Gastrocnemius medialis (tissue), 4 donors: ENCODE data around the gene PROSER2. TPM values are rescaled to one million over a fixed set of nuclear protein-coding genes. Genes with fewer than 3 reads are reported as not detected.
"Not testable (repeated sequence)": the region's sequence is repeated elsewhere in the genome, so short reads cannot be mapped to it uniquely, and the experiment has no call there.

Source experiments
- ATAC-seq, 2 donors: fragments of 150-250 bp; one replicate each; pipeline ENCODE4 v1.9.1; 2016
- DNase-seq, 2 donors: peaks; one replicate each; pipeline ENCODE4 v3.0.0-alpha.2; 2019
- H3K27ac ChIP-seq, 4 donors: fragments of 200-600 bp; sonication (generic); 1 replicate in 1 of 4; 2 replicates in 3 of 4; pipeline ENCODE4 v1.5.1; 2016 to 2018; ENCODE audit warnings: mild to moderate bottlenecking in 2 of 4, moderate library complexity in 1 of 4
- H3K27me3 ChIP-seq, 3 donors: fragments of 200-600 bp; sonication (generic) in 2 of 3; 1 replicate in 1 of 3; 2 replicates in 2 of 3; pipeline versions ENCODE4 v1.5.1 to v1.6.0; 2016 to 2019; ENCODE audit warnings: mild to moderate bottlenecking in 1 of 3, moderate library complexity in 1 of 3
- H3K36me3 ChIP-seq, 2 donors: fragments of 200-600 bp; sonication (generic) in 1 of 2; one replicate each; pipeline ENCODE4 v1.5.1; 2017 to 2018
- H3K4me1 ChIP-seq, 2 donors: fragments of 200-600 bp; sonication (generic) in 1 of 2; one replicate each; pipeline ENCODE4 v1.5.1; 2016 to 2017; ENCODE audit warnings: mild to moderate bottlenecking in 2 of 2
- H3K4me3 ChIP-seq, 4 donors: fragments of 200-600 bp; sonication (generic) in 3 of 4; 1 replicate in 1 of 4; 2 replicates in 3 of 4; pipeline ENCODE4 v1.5.1; 2016 to 2019; ENCODE audit warnings: mild to moderate bottlenecking in 2 of 4
- H3K9me3 ChIP-seq, 3 donors: fragments of 200-600 bp; sonication (generic) in 2 of 3; 1 replicate in 1 of 3; 2 replicates in 2 of 3; pipeline ENCODE4 v1.5.1; 2016 to 2019
- CTCF ChIP-seq, 5 experiments: fragments of 450-650 bp in 3 of 5; fragments of 200-600 bp in 2 of 5; sonication (generic) in 2 of 5; IDR thresholded peaks in 4 of 5; conservative IDR thresholded peaks in 1 of 5; 1 replicate in 4 of 5; 2 replicates in 1 of 5; pipeline ENCODE4 v1.5.1; 2016 to 2019; ENCODE audit warnings: antibody characterized with exemption in 5 of 5, mild to moderate bottlenecking in 3 of 5, moderate library complexity in 3 of 5
- POLR2A ChIP-seq, 2 donors: fragments of 450-650 bp; IDR thresholded peaks; one replicate each; pipeline ENCODE4 v1.6.1; 2017; ENCODE audit warnings: antibody characterized with exemption in 2 of 2, mild to moderate bottlenecking in 2 of 2, moderate library complexity in 2 of 2
- in situ Hi-C, 4 donors: fragments of 200-750 bp; cut with MboI; loops; one replicate each; pipeline versions ENCODE4 v1.15.0 to v1.8.0; 2017; ENCODE audit warnings: low sequenced_read_pairs in 4 of 4
- intact Hi-C: fragments of 100-400 bp; cut with DNase I; formaldehyde crosslinking; loops from one replicate; pipeline ENCODE4 v1.15.1; 2023; ENCODE audit warnings: low total_unique reads
- total RNA-seq, 4 donors: library from RNA; depleted of rRNA; stranded (reverse); fragments of >200 nt; gene quantifications; one replicate each; pipeline versions ENCODE4 v1.1.0 to v1.2.3, GENCODE V29; 2016

Gene PROSER2
- total RNA-seq, 4 donors from 2014 or later, result 0.88 to 3.4 (median 1.4) TPM

DNA sequence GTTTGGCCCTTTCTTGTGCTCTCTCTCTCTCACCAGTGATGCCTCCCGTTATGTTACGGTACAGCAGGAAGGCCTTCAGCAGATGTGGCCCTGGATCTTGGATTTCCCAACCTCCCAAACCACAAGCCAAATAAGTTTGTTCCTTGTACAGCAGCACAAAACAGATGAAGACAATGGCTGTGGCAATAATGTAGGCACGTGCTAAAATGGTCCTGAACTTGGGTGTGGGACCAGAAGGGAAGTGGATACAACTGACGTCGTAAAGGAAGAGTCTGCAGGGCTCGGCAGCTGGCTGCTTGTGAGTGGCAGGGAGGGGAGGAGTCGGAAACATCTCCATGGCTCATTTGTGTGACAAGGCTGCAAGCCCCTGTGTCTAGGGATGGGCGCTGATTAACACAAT lies 26.8 kb downstream of the PROSER2 start:
- TF ChIP-seq POLR2A (IDR thresholded peaks at IDR 0.05) (no peak), CTCF (IDR thresholded peaks at IDR 0.05 in 4 of 5, conservative IDR thresholded peaks at IDR 0.05 in 1 of 5) (no peak)
- no peaks in the 10 kb centered on the region for H3K36me3 ChIP-seq
- no peaks in the 10 kb centered on the region for H3K27me3 ChIP-seq
- H3K4me1 ChIP-seq, result no peaks in the 10 kb centered on the region
- intact Hi-C loops, result no loop called here
- ATAC-seq (peak in 1 of 2 donors; percentile 36), DNase-seq (no peak)
- no peak overlapping the region for H3K4me3 ChIP-seq
- in situ Hi-C loops, result no loop called here
- H3K27ac ChIP-seq, result no peak overlapping the region
- H3K9me3 ChIP-seq, result no peaks in the 10 kb centered on the region

DNA sequence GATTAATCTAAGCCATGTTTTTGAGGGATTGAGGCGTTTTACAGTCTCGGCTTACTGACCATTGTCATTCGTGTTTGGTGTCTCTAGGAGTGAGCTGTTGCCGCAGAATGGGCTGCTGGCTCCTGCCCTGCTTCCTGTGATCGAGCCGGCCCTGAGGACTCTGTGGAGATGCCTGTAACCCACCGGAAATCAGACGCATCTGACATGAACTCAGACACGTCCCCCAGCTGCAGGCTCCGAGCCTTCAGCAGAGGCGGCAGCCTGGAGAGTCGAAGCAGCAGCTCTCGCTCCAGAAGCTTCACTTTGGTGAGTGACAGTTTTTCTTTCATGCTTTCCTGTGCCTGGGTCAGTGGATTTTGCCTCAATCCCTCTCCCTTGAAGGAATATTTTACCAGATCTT lies 28.8 kb downstream of the PROSER2 start:
- in situ Hi-C loops (no loop called here), intact Hi-C loops (no loop called here)
- H3K9me3 ChIP-seq, result no peaks in the 10 kb centered on the region
- no peak overlapping the region for H3K27ac ChIP-seq
- no peaks in the 10 kb centered on the region for H3K36me3 ChIP-seq
- H3K4me3 ChIP-seq, result no peak overlapping the region
- no peaks in the 10 kb centered on the region for H3K27me3 ChIP-seq
- no peaks in the 10 kb centered on the region for H3K4me1 ChIP-seq
- DNase-seq (no peak), ATAC-seq (no peak)
- TF ChIP-seq POLR2A (IDR thresholded peaks at IDR 0.05) (no peak), CTCF (IDR thresholded peaks at IDR 0.05 in 4 of 5, conservative IDR thresholded peaks at IDR 0.05 in 1 of 5) (no peak)

GRCh38 chr10:11852637-11853036 lies 29.5 kb downstream of the PROSER2 start:
- intact Hi-C loops, H3K27me3 ChIP-seq, H3K4me1 ChIP-seq, DNase-seq, H3K9me3 ChIP-seq, H3K36me3 ChIP-seq, H3K27ac ChIP-seq, in situ Hi-C loops, H3K4me3 ChIP-seq, ATAC-seq: not testable (repeated sequence)

DNA sequence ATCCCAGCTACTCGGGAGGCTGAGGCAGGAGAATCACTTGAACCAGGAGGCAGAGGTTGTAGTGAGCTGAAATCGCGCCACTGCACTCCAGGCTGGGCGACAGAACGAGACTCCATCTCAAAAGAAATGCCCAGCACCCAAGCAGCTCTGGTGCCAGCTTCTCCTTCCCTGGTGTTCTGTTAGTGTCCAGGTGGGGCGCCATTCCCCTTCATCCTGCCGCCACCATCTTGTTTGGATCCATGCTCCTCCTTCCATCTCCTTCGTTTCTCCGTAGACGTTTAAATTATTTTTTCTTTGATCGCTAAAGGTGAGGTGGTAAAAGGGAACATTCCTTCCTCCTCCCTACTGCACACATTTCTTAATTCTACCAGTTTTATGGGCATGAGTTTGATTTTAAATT lies 30.3 kb downstream of the PROSER2 start:
- no peaks in the 10 kb centered on the region for H3K36me3 ChIP-seq
- intact Hi-C loops (no loop called here), in situ Hi-C loops (no loop called here)
- DNase-seq, result no peak
- no peaks in the 10 kb centered on the region for H3K4me1 ChIP-seq
- H3K4me3 ChIP-seq, result no peak overlapping the region
- H3K9me3 ChIP-seq, result no peaks in the 10 kb centered on the region
- H3K27ac ChIP-seq, result no peak overlapping the region
- H3K27me3 ChIP-seq, result no peaks in the 10 kb centered on the region
- TF ChIP-seq POLR2A (IDR thresholded peaks at IDR 0.05) (no peak), CTCF (IDR thresholded peaks at IDR 0.05 in 4 of 5, conservative IDR thresholded peaks at IDR 0.05 in 1 of 5) (no peak)
- no peak for ATAC-seq

GRCh38 chr10:11854301-11854700 lies 31.1 kb downstream of the PROSER2 start:
- no peak for ATAC-seq
- no peak for DNase-seq
- no peaks in the 10 kb centered on the region for H3K4me1 ChIP-seq
- no peak overlapping the region for H3K27ac ChIP-seq
- no peaks in the 10 kb centered on the region for H3K36me3 ChIP-seq
- intact Hi-C loops, result no loop called here
- H3K4me3 ChIP-seq, result no peak overlapping the region
- in situ Hi-C loops, result no loop called here
- H3K27me3 ChIP-seq, result no peaks in the 10 kb centered on the region
- TF ChIP-seq POLR2A (IDR thresholded peaks at IDR 0.05) (no peak), CTCF (IDR thresholded peaks at IDR 0.05 in 4 of 5, conservative IDR thresholded peaks at IDR 0.05 in 1 of 5) (no peak)
- no peaks in the 10 kb centered on the region for H3K9me3 ChIP-seq
